Duodenal mucosa (tissue), 2 donors: Measurements from ENCODE around the gene NOL4L.
"Not testable (repeated sequence)": the region's sequence is repeated elsewhere in the genome, so short reads cannot be mapped to it uniquely, and the experiment has no call there.

Experiments
- H3K27ac ChIP-seq: one replicate; pipeline ENCODE4 v1.7.0; 2013; ENCODE audit warnings: low read depth, low read length
- H3K27me3 ChIP-seq, 2 donors: one replicate each; pipeline ENCODE4 v1.7.0; 2013; ENCODE audit warnings: low read length in 2 of 2, control low read depth in 1 of 2; ENCODE audit not compliant: insufficient read depth in 2 of 2, control insufficient read depth in 1 of 2
- H3K36me3 ChIP-seq, 2 donors: one replicate each; pipeline ENCODE4 v1.7.0; 2013; ENCODE audit warnings: low read length in 2 of 2, control low read depth in 1 of 2; ENCODE audit not compliant: insufficient read depth in 2 of 2, control insufficient read depth in 1 of 2
- H3K4me1 ChIP-seq, 2 donors: one replicate each; pipeline ENCODE4 v1.7.0; 2013; ENCODE audit warnings: low read length in 2 of 2, control low read depth in 1 of 2; ENCODE audit not compliant: insufficient read depth in 2 of 2, control insufficient read depth in 1 of 2
- H3K4me3 ChIP-seq, 2 donors: one replicate each; pipeline ENCODE4 v1.7.0; 2013; ENCODE audit warnings: low read length in 2 of 2, low read depth in 1 of 2
- H3K9ac ChIP-seq, 2 donors: one replicate each; pipeline ENCODE4 v1.7.0; 2013; ENCODE audit warnings: low read length in 2 of 2, low read depth in 1 of 2
- H3K9me3 ChIP-seq, 2 donors: one replicate each; pipeline ENCODE4 v1.7.0; 2013; ENCODE audit warnings: low read length in 2 of 2, control low read depth in 1 of 2; ENCODE audit not compliant: control insufficient read depth in 1 of 2

NOL4L gene

DNA sequence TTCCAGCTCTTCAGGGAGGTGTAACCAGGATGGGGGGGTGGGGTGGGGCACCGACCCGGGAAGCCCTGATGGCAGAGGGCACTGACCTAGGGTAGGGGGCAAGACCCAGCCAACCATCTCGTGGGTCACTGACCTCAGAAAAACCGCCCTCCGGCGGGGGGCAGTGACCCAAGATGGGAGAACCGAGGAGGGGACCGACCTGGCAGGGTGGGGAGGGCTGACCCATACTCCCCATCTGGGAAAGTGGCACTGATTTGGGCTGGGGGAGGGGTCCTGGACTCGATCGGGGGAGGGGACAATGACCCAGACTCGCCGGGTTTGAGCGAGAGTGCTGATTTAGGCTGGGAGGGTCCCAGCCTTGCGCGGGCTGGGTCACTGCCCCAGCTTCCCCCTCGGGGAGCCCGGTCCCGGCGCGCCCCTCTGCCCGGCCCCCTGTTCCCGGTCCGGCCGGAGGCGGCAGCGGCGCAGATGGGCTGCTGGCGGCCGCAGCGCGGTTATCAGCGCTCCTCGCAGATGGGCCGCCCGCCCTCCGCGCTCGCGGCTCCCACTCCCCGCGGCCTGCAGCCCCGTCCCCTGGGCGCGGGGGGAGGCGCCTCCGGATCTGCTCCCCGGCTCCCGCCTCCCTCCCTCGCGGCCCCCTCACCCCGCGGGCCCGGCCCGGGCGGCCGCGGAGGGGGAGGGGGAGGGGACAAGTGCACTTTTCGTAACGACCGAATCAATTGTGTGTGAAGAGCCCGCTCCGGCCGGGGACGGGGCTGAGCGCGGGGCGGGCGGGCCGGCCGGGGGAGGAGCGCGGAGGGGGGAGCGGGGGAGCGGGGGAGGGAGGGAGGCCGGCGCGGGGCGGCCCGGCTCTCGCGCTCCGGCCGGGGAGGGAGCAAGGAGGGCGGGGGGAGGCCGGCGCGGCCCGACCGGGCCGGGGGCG lies 2.2 kb downstream of the NOL4L start:
- Histone ChIP-seq H3K27ac (no peak overlapping the region), H3K9me3 (no peaks in the 10 kb centered on the region), H3K4me3 (peak overlapping the region; percentile 15 to 16), H3K36me3 (no peaks in the 10 kb centered on the region), H3K4me1 (peaks cover 0 to 4% of the 10 kb centered on the region in 2 donors), H3K27me3 (peaks cover 16 to 24% of the 10 kb centered on the region in 2 donors), H3K9ac (no peak overlapping the region)

DNA sequence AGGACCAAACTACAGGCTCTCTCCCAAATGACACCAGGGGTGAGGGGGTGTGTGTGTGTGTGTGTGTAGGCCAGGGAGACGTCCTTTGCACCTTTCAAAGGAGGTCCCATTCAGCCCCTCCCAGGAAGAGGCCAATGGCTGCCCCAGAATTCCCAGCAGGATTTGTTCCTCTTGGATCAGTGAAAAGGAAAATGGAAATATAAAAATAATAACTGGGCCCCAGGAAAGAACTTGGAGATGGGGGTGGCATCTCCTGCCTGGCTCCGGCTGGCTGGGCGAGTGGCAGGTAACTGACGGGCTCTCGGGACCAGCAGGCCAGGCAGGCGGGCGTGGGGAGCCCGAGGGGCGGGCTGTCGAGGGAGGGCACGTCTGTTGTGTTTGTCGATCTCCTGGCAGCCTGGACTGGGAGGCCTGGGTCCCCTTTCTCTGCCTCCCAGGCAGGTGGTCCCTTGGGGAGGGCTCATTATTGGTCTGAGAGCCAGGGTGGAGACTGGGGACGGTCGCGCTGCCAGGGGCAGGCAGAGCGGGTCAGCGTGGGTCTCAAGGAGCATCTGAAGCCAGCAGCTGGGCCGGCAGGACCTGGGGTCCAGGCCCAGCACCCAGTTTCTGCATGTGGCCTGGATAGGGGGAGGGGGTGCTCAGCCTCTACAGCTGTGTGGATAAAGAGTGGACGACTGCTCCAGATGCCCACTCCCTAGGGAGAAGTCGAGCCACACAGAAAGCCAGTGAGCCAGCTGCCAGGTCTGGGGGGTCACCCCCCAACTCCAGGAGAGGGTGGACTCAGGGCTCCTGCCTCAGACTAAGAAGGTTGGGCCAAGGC lies 3.1 kb downstream of the NOL4L start:
- Histone ChIP-seq H3K4me3 (no peak overlapping the region), H3K9ac (no peak overlapping the region), H3K27me3 (peaks cover 10 to 16% of the 10 kb centered on the region in 2 donors), H3K4me1 (peaks cover 0 to 4% of the 10 kb centered on the region in 2 donors), H3K27ac (no peak overlapping the region), H3K9me3 (no peaks in the 10 kb centered on the region), H3K36me3 (no peaks in the 10 kb centered on the region)

DNA sequence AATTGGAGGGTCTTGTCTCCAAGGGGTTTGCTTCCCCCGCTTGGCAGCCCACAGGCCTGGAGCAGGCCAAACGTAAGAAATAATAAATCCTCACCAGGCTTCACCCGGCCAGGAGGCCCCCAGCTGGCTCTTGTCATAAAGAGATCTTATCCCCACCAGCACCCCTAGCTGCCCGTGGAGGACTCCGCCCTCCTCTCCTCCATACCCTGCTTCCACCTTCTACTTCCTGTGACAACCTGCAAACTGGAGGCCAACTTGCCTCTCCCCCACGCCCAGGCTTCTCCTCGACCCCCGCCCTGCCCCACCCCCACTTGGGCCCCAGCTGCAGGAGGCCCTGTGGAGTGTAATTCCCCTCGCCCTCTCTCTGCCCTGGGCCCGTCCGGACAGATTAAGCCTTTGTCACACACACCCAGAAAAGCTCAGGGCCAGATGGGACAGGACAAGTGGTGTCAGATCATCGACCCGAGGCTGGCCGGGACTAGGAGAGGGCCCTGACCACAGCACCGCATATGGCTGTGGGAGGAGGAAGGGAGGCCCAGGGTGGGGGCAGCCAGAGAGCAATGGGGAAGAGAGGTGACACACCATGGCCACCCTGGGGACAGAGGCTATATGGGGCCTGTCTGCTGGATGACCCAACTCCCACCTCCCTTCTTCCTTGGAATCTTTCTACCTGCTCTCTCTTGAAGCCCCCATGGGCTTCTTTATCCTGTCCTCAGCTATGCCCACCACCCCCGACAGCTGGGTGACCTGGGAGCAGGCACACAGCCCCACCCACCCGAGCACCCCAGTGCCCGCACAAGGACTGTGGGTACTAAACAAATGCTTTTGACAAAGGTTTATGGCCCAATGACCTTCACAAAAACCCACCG lies 3.9 kb downstream of the NOL4L start:
- Histone ChIP-seq H3K4me1 (peaks cover 0 to 4% of the 10 kb centered on the region in 2 donors), H3K27ac (no peak overlapping the region), H3K36me3 (no peaks in the 10 kb centered on the region), H3K27me3 (peaks cover 7% of the 10 kb centered on the region in 2 donors), H3K9me3 (no peaks in the 10 kb centered on the region), H3K9ac (no peak overlapping the region), H3K4me3 (no peak overlapping the region)

DNA sequence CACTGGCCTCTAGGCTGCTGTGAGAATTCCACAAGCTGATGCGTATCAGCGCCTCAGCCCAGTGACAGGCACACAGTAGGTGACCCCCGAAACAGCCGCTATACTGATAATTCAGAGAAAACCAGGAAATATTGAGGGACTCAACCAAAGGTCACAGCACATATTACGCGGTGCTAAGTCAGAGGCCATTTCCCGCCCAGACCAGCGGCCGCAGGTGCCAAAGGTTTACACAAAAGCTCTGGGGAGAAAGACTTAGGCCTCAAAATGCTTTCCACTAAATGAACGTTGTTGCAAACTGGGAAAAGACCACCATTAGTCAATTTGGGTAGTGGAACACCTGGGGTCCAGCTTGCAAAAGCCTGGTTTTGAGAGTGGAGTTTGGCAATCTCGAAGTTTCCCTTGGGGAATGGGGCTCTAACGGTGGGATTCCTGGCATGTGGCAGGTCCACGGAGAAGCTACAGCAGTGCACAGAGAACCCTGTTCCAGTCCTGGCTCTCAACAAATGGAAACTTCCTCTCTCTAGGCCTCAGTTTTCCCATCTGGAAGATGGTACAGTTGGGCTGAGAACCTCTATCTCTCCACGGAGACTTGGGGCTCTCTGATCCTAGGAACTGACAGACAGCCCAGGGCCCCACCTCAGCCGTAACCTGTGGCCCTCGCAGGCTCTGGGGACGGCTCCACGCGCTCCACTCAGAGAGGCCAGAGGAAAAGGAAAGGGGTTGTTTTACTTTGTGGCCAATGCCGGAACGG lies 4.7 kb downstream of the NOL4L start:
- H3K4me3 ChIP-seq = no peak overlapping the region
- no peaks in the 10 kb centered on the region for H3K27me3 ChIP-seq
- H3K36me3 ChIP-seq = no peaks in the 10 kb centered on the region
- peaks cover 0 to 4% of the 10 kb centered on the region in 2 donors for H3K4me1 ChIP-seq
- H3K9me3 ChIP-seq = no peaks in the 10 kb centered on the region
- H3K9ac ChIP-seq = no peak overlapping the region
- no peak overlapping the region for H3K27ac ChIP-seq

DNA sequence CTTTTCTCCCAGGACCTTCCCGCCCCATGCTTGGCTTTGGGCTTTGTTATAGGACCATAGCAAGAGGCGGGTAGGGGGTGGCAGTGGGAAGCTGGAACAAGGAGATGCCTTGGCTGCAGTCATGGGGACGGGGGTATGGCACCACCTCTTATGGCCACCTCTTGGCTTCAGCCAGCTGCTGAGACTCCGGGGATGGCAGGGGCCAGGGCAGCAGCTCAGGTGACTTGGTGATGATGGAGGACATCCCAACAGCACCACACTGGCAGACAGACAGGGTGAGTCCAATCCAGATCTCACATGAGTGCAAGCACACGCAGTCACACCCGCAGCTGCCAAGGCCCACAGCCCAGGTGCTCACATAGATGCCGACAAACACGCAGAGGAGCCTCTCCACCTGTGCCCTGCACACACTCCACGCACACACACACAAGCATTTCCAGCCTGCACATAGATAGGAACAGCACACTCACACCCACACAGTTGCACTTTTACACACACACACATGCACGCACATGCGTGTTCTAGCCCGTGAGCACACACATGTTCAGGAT lies 6.2 kb downstream of the NOL4L start:
- Histone ChIP-seq H3K9me3 (no peaks in the 10 kb centered on the region), H3K36me3 (no peaks in the 10 kb centered on the region), H3K27ac (no peak overlapping the region), H3K4me1 (peaks cover 0 to 4% of the 10 kb centered on the region in 2 donors), H3K4me3 (no peak overlapping the region), H3K27me3 (no peaks in the 10 kb centered on the region), H3K9ac (no peak overlapping the region)

DNA sequence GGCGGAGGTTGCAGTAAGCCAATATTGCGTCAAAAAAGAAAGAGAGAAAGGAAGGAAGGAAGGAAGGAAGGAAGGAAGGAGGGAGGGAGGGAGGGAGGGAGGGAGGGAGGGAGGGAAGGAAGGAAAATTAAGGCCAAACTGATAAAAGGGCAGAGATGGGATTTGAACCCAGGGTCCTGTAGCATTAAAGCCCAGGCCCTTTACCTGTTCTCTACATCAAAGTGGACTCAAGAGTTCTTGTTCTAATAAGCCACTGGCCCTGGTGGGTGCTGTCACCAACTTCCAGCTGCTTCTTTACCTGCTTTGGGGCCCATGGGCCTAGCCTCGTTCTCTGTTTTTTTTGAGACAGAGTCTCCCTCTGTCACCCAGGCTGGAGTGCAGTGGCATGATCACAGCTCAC lies 7.1 kb downstream of the NOL4L start:
- not testable (repeated sequence) for H3K9me3 ChIP-seq, H3K4me1 ChIP-seq, H3K9ac ChIP-seq, H3K27ac ChIP-seq, H3K27me3 ChIP-seq, H3K4me3 ChIP-seq, H3K36me3 ChIP-seq

DNA sequence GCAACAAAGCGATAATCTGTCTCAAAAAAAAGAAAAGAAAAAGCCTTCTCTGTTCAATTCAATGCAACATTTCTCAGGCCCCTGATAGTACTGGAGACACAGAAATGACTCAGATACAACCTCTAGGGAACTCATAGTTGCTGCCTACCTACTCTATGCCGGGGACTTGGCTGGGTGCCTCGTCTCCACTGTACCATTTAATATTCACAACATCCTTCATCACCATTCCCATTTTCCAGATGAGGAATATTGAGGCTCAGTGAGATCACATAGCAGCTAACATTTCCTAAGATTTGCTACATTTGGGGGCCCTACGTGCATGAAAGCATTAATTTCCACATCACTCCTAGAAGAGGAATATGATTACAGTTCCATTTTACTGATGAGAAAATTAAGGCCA lies 7.5 kb downstream of the NOL4L start:
- Histone ChIP-seq H3K36me3 (no peaks in the 10 kb centered on the region), H3K4me1 (peaks cover 0 to 4% of the 10 kb centered on the region in 2 donors), H3K9ac (no peak overlapping the region), H3K4me3 (no peak overlapping the region), H3K27me3 (peaks cover 0 to 4% of the 10 kb centered on the region in 2 donors), H3K9me3 (no peaks in the 10 kb centered on the region), H3K27ac (no peak overlapping the region)

DNA sequence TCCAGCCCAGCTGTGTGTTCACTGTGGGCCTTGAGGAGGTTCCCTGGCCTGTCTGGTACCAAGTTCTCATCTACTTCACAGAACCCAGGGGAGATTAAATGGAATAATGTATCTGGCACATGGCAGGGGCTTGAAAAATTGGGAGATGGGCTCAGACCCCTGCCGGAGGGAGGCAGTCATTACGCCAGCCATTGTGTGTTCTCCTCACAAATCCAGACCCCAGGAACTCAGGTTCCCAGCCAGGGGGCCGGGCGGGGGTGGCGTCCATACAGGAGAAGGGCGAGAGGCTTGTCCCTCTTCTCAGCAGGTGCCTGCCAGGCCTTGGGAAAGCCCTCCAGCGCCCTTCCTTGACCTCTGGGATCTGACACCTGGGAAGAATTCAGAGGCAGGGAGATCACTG lies 8.1 kb downstream of the NOL4L start:
- Histone ChIP-seq H3K9ac (no peak overlapping the region), H3K4me3 (no peak overlapping the region), H3K36me3 (no peaks in the 10 kb centered on the region), H3K4me1 (peaks cover 0 to 4% of the 10 kb centered on the region in 2 donors), H3K27ac (no peak overlapping the region), H3K9me3 (no peaks in the 10 kb centered on the region), H3K27me3 (peaks cover 0 to 4% of the 10 kb centered on the region in 2 donors)

DNA sequence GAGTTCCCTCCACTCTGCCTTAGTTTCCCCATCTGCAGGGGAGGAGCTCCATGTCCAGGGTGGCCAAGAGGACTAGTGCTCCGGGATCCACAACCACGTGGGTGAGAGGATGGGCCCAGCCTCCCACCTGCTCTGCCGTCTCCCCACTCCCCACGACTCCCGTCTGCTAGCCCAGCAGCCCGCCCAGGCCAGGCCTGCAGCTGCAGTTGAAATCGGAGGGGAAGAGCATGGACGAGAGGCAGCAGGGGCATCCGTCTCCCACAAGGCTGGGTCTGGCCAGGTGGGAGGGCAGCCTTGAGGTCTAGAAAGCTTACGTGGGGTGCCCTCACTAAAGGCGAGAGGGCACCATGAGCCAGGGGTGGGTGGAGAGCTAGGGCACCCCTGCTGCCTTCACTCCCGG lies 8.6 kb downstream of the NOL4L start:
- H3K4me1 ChIP-seq = peaks cover 0 to 4% of the 10 kb centered on the region in 2 donors
- H3K9ac ChIP-seq = no peak overlapping the region
- H3K27me3 ChIP-seq = peaks cover 0 to 4% of the 10 kb centered on the region in 2 donors
- no peaks in the 10 kb centered on the region for H3K36me3 ChIP-seq
- H3K9me3 ChIP-seq = no peaks in the 10 kb centered on the region
- H3K27ac ChIP-seq = no peak overlapping the region
- no peak overlapping the region for H3K4me3 ChIP-seq
